SK-N-MC (cell line): ENCODE measurements around the gene KYNU.

Experiments used
- EZH2 ChIP-seq: fragments of 200-600 bp; sonication (generic); IDR thresholded peaks from one replicate; pipeline ENCODE4 v1.6.1; 2017; ENCODE audit warnings: antibody characterized with exemption
- POLR2AphosphoS5 ChIP-seq: IDR thresholded peaks from 2 replicates; pipeline ENCODE4 v1.6.1; 2012; ENCODE audit warnings: mild to moderate bottlenecking, low read depth, low read length, borderline replicate concordance

GRCh38 chr2:142897807-142898206 is 20.3 kb downstream of the KYNU start:
- TF ChIP-seq POLR2AphosphoS5 (no peak), EZH2 (no peak)
